Measurements from ENCODE around the gene ACKR1.

ACKR1 gene

DNA sequence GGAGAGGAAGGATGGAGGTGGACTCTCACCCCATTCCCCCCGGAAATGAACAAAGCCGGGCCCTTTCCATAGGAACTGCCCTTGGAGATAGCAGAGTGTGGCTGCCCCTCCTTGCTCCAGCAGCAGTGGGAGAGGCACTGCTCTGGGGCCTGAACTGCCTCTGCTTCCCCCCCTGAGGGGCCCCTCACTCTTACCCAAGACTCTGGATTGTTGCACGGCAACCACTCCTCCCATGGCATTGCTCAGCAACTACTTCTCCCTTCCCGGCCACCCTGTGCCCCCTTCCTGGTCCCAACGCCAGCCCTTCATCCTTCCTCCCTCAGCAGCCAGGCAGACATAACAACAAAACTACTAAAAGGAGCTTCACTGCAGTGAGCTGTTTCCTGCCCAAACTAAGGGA, 3.0 kb upstream of the ACKR1 start:
- Histone ChIP-seq H3K4me3 (no peak overlapping the region), H3K9ac (no peak overlapping the region), H3K9me3 (no peaks in the 10 kb centered on the region), H3K4me1 (peaks cover 17% of the 10 kb centered on the region), H4K20me1 (peaks cover 12% of the 10 kb centered on the region; the same call in 1 of the 2 replicates), H3K27ac (no peak overlapping the region), H3K27me3 (peaks cover 9% of the 10 kb centered on the region; the same call in 1 of the 2 replicates), H3K4me2 (peak overlapping the region; percentile 60), H3K36me3 (no peaks in the 10 kb centered on the region)
- no peak for TF ChIP-seq Cebpa-rat (IDR thresholded peaks at IDR 0.05)

DNA sequence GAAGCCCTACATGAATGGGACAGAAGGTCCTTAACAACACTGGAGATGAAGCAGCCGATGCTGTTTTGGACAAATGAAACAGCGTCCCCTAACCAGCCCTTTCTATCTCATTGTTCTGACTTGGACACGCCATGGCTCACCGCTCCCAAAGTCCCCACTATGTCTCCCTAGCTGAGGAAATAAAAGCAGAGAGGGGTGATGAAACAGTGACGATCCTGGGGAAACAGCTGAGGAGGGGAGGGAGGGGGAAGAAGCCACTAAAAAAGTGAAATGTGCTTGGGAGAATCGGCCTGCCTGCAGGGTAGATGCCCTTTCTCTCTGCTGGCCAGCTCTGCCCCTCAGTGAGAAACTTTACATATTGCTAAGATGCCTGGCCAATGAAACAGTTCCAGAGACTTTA, 1.1 kb upstream of the ACKR1 start:
- Histone ChIP-seq H4K20me1 (peaks cover 12% of the 10 kb centered on the region; the same call in 1 of the 2 replicates), H3K9ac (no peak overlapping the region), H3K27ac (no peak overlapping the region), H3K27me3 (peaks cover 9% of the 10 kb centered on the region; the same call in 1 of the 2 replicates), H3K4me3 (no peak overlapping the region), H3K4me1 (peaks cover 17% of the 10 kb centered on the region), H3K4me2 (no peak overlapping the region), H3K36me3 (no peaks in the 10 kb centered on the region), H3K9me3 (no peaks in the 10 kb centered on the region)
- TF ChIP-seq Cebpa-rat (IDR thresholded peaks at IDR 0.05) = no peak

DNA sequence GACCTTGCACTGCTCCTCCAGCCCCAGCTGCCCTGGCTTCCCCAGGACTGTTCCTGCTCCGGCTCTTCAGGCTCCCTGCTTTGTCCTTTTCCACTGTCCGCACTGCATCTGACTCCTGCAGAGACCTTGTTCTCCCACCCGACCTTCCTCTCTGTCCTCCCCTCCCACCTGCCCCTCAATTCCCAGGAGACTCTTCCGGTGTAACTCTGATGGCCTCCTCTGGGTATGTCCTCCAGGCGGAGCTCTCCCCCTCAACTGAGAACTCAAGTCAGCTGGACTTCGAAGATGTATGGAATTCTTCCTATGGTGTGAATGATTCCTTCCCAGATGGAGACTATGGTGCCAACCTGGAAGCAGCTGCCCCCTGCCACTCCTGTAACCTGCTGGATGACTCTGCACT, 550 bp downstream of the ACKR1 start:
- Histone ChIP-seq H3K27ac (no peak overlapping the region), H3K4me2 (no peak overlapping the region), H3K9ac (no peak overlapping the region), H3K4me3 (no peak overlapping the region), H4K20me1 (peaks cover 7% of the 10 kb centered on the region; the same call in 1 of the 2 replicates), H3K36me3 (no peaks in the 10 kb centered on the region), H3K4me1 (peaks cover 14% of the 10 kb centered on the region), H3K27me3 (peaks cover 9% of the 10 kb centered on the region; the same call in 1 of the 2 replicates), H3K9me3 (no peaks in the 10 kb centered on the region)
- no peak for TF ChIP-seq Cebpa-rat (IDR thresholded peaks at IDR 0.05)

DNA sequence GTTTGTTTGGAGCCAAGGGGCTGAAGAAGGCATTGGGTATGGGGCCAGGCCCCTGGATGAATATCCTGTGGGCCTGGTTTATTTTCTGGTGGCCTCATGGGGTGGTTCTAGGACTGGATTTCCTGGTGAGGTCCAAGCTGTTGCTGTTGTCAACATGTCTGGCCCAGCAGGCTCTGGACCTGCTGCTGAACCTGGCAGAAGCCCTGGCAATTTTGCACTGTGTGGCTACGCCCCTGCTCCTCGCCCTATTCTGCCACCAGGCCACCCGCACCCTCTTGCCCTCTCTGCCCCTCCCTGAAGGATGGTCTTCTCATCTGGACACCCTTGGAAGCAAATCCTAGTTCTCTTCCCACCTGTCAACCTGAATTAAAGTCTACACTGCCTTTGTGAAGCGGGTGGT, 1.4 kb downstream of the ACKR1 start:
- Histone ChIP-seq H3K27me3 (peaks cover 9% of the 10 kb centered on the region; the same call in 1 of the 2 replicates), H3K4me3 (no peak overlapping the region), H3K9ac (no peak overlapping the region), H3K27ac (no peak overlapping the region), H4K20me1 (peaks cover 7% of the 10 kb centered on the region; the same call in 1 of the 2 replicates), H3K36me3 (no peaks in the 10 kb centered on the region), H3K4me1 (peaks cover 7% of the 10 kb centered on the region), H3K4me2 (no peak overlapping the region), H3K9me3 (no peaks in the 10 kb centered on the region)
- no peak for TF ChIP-seq Cebpa-rat (IDR thresholded peaks at IDR 0.05)

DNA sequence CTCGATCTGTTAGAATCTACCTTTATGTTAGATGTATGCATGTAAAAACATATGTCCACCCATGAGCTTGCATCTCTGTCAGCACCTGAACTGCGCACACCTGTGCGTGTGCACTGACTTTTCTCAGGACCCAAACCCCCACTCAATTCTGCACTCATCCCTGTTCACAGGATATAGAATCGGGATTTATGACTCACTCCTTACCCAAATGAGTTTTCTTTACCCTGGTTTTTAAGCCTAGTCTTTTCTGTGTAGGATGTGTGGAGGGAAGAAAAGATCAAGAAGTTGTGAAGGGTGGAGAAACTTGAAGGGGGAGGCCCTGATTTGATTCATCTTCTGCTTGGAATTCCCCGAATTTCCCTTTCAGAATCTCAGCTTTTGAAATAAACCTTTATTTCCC, 2.4 kb downstream of the ACKR1 start:
- no peak overlapping the region for H3K9ac ChIP-seq
- no peak overlapping the region for H3K27ac ChIP-seq
- no peak overlapping the region for H3K4me3 ChIP-seq
- H3K4me2 ChIP-seq = no peak overlapping the region
- TF ChIP-seq Cebpa-rat (IDR thresholded peaks at IDR 0.05) = no peak
- no peaks in the 10 kb centered on the region for H3K36me3 ChIP-seq
- H4K20me1 ChIP-seq = no peaks in the 10 kb centered on the region; the same call in 1 of the 2 replicates
- no peaks in the 10 kb centered on the region for H3K9me3 ChIP-seq
- H3K27me3 ChIP-seq = no peaks in the 10 kb centered on the region; the same call in 1 of the 2 replicates
- no peaks in the 10 kb centered on the region for H3K4me1 ChIP-seq

DNA sequence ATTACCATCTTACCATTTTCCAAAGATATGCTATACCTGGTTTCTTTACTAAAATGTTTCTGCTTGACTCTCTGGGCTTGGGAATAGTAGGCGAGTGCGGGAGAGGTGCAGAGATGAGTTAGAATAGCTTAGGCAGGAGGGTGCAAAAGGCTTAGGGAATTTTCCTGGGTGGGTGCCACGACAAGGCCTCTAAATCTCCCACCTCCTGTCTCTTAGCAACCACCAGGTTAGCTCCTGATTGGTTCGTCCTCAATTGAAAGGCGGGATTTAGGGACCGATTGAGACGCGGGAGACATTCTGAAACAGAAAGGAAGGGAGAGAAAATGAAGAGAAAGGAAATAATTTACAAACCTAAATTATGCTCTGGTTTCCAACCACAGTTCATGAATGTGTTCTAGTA, 3.1 kb downstream of the ACKR1 start:
- no peaks in the 10 kb centered on the region for H3K36me3 ChIP-seq
- no peak for TF ChIP-seq Cebpa-rat (IDR thresholded peaks at IDR 0.05)
- no peak overlapping the region for H3K27ac ChIP-seq
- H3K4me2 ChIP-seq = no peak overlapping the region
- H4K20me1 ChIP-seq = no peaks in the 10 kb centered on the region; the same call in 1 of the 2 replicates
- H3K27me3 ChIP-seq = no peaks in the 10 kb centered on the region
- H3K4me1 ChIP-seq = no peaks in the 10 kb centered on the region
- H3K9ac ChIP-seq = no peak overlapping the region
- H3K4me3 ChIP-seq = no peak overlapping the region
- no peaks in the 10 kb centered on the region for H3K9me3 ChIP-seq

DNA sequence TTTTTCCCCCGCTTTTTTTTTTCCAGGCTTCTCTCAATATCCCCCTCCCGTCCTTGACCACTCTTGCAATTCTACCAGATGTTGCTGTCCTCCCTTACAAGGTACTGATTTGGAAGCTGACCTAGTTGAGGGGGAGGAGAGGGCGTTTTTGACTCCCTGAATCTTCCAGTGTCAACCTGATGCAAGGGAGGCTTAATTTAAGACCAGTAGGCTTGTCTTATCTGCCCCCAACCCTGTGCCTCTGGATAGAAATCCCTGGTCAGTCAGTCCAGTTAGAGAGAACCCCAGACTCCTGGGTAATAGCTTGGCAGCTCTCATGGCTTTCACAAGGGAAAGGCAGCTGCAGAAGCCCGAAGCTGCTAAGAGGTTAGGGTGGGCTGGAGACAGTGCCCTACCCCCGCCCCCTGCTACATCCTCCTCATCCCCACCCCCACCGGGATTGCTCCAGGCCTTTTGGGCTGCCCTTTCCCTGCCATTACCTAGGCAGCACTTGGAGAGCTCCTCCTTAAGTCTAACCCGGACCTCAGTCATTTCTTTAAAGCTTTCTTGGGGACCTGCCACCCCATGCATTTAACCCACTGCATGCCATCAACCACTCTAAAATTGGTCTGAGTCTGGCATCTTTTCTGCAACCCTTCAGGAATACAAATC, 3.6 kb downstream of the ACKR1 start:
- TF ChIP-seq Cebpa-rat (IDR thresholded peaks at IDR 0.05) = no peak
- Histone ChIP-seq H3K9ac (no peak overlapping the region), H3K4me3 (no peak overlapping the region), H3K4me2 (no peak overlapping the region), H3K9me3 (no peaks in the 10 kb centered on the region), H3K4me1 (no peaks in the 10 kb centered on the region), H3K36me3 (no peaks in the 10 kb centered on the region), H3K27me3 (no peaks in the 10 kb centered on the region), H4K20me1 (no peaks in the 10 kb centered on the region; the same call in 1 of the 2 replicates), H3K27ac (no peak overlapping the region)

DNA sequence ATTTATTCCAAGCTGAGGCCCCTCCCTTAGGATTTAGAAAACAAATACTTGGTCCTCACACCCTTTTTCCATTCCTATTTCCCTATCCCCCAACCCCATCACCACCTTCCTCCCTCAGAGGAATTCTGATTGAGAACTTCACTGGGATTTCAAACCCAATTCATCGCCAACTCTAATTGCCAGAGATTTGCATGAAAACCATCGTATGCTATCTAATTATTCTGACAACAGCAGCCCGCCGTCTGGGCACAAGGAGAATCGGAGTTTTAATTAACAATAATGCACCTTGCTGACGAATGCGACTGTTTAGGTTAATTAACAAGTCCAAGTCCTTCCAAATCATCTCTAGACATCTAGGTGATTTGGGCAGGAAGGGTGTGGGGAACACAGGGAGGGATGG, 4.4 kb downstream of the ACKR1 start:
- H3K4me3 ChIP-seq = no peak overlapping the region
- TF ChIP-seq Cebpa-rat (IDR thresholded peaks at IDR 0.05) = no peak
- no peaks in the 10 kb centered on the region for H3K27me3 ChIP-seq
- H3K9me3 ChIP-seq = no peaks in the 10 kb centered on the region
- no peaks in the 10 kb centered on the region for H3K36me3 ChIP-seq
- no peak overlapping the region for H3K4me2 ChIP-seq
- no peaks in the 10 kb centered on the region; the same call in 1 of the 2 replicates for H4K20me1 ChIP-seq
- H3K9ac ChIP-seq = no peak overlapping the region
- no peaks in the 10 kb centered on the region for H3K4me1 ChIP-seq
- H3K27ac ChIP-seq = no peak overlapping the region

DNA sequence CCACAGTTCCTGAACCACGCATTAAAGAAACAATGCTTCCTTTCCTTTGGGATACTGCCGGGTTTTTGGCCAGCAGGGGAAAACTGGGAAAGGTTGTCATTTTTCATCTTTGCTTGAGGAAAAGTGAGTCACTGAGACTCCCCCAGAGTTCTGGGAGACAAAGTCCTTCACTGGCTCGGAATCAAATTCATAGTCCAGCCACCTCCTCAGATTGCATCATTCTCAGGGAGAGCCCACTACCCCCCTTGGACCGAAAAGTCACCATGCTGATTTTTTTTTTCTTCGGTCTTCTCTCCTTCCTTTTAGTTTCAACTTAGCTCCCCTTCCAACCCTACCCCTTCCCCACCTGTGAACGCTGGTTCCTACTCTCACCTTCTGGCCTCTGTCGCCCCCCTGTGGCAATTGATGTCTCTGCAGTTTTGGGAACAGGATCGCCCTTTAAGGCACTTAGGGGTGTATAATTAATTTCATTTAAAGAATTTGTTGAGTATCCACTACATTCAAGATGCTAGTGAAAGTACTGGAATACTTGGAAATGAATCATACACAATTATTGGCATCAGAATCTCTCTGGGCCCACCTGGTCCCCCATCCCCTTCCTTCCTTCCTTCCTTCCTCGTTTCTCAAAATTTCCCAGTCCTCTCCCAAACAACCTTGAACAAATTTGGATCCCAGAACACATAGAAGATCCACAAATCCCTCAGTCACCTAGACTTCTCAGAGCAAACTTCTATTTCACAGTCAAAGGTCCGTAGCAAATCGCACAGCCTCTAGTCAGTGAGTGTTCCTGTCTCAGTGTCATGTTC, 6.9 kb downstream of the ACKR1 start:
- no peak overlapping the region for H3K4me2 ChIP-seq
- no peak overlapping the region for H3K9ac ChIP-seq
- no peaks in the 10 kb centered on the region for H3K27me3 ChIP-seq
- H4K20me1 ChIP-seq = no peaks in the 10 kb centered on the region
- H3K4me3 ChIP-seq = no peak overlapping the region
- no peaks in the 10 kb centered on the region for H3K4me1 ChIP-seq
- no peaks in the 10 kb centered on the region for H3K36me3 ChIP-seq
- H3K27ac ChIP-seq = no peak overlapping the region
- no peak for TF ChIP-seq Cebpa-rat (IDR thresholded peaks at IDR 0.05)
- H3K9me3 ChIP-seq = no peaks in the 10 kb centered on the region

DNA sequence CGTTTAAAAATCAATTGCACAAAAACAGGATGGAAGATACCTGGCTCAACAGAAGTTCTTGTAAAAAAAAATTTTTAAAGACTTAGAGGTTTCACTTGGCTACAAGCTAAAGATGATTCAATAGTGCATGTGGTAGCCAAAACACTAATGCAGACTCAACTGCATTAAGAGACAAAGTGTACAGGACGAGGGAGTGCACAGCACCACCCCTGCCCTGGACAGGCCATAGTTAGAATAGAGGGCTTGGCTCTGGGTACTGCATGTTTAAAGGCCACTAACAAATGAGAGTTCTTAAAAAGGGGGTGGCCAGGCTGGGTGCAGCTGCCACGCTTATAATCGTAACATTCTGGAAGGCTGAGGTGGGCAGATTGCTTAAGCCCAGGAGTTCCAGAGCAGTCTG, 7.9 kb downstream of the ACKR1 start:
- no peaks in the 10 kb centered on the region for H3K36me3 ChIP-seq
- no peak overlapping the region for H3K9ac ChIP-seq
- no peak overlapping the region for H3K4me3 ChIP-seq
- no peaks in the 10 kb centered on the region for H3K9me3 ChIP-seq
- H3K4me1 ChIP-seq = no peaks in the 10 kb centered on the region
- H3K27me3 ChIP-seq = no peaks in the 10 kb centered on the region
- no peak overlapping the region for H3K4me2 ChIP-seq
- H3K27ac ChIP-seq = no peak overlapping the region
- no peaks in the 10 kb centered on the region for H4K20me1 ChIP-seq
- no peak for TF ChIP-seq Cebpa-rat (IDR thresholded peaks at IDR 0.05)
